H9 (cell line): Measurements from ENCODE around the gene HSH2D. TPM values are rescaled to one million over a fixed set of nuclear protein-coding genes. Genes with fewer than 3 reads are reported as not detected.

Experiments used
- DNase-seq: peaks from one replicate; pipeline ENCODE4 v3.0.0-alpha.2; 2017
- H2AFZ ChIP-seq: one replicate; pipeline ENCODE4 v1.6.1; 2013; ENCODE audit warnings: mild to moderate bottlenecking, low read length, control low read depth, moderate library complexity
- H2AK5ac ChIP-seq: 2 replicates; pipeline ENCODE4 v1.6.1; 2013; ENCODE audit warnings: low read length, control low read depth, mixed read lengths; ENCODE audit not compliant: insufficient read length
- H2BK120ac ChIP-seq: one replicate; pipeline ENCODE4 v1.6.1; 2013; ENCODE audit warnings: low read depth, mild to moderate bottlenecking, low read length, control low read depth, inconsistent platforms; ENCODE audit not compliant: poor library complexity, severe bottlenecking
- H2BK12ac ChIP-seq: 2 replicates; pipeline ENCODE4 v1.6.1; 2013; ENCODE audit warnings: low read length, control low read depth, mixed read lengths, low read depth; ENCODE audit not compliant: insufficient read length
- H2BK15ac ChIP-seq: 2 replicates; pipeline ENCODE4 v1.6.1; 2013; ENCODE audit warnings: low read depth, low read length, control low read depth
- H2BK20ac ChIP-seq: one replicate; pipeline ENCODE4 v1.6.1; 2013; ENCODE audit warnings: low read depth, mild to moderate bottlenecking, low read length, control low read depth, inconsistent platforms; ENCODE audit not compliant: poor library complexity, severe bottlenecking
- H2BK5ac ChIP-seq: 2 replicates; pipeline ENCODE4 v1.6.1; 2013; ENCODE audit warnings: low read length, control low read depth, mixed read lengths; ENCODE audit not compliant: insufficient read length
- H3K14ac ChIP-seq: 2 replicates; pipeline ENCODE4 v1.6.1; 2013; ENCODE audit warnings: low read length, control low read depth; ENCODE audit not compliant: insufficient read depth
- H3K18ac ChIP-seq: 2 replicates; pipeline ENCODE4 v1.6.1; 2013; ENCODE audit warnings: low read depth, mild to moderate bottlenecking, mixed read lengths, low read length, control low read depth; ENCODE audit not compliant: insufficient read length
- H3K23ac ChIP-seq: 2 replicates; pipeline ENCODE4 v1.6.1; 2013; ENCODE audit warnings: low read length, control low read depth, mixed read lengths, low read depth; ENCODE audit not compliant: insufficient read length
- H3K23me2 ChIP-seq: 2 replicates; pipeline ENCODE4 v1.6.1; 2013; ENCODE audit warnings: low read depth, mild to moderate bottlenecking, mixed read lengths, low read length, control low read depth; ENCODE audit not compliant: insufficient read length, poor library complexity, severe bottlenecking
- H3K27ac ChIP-seq: 2 replicates; pipeline ENCODE4 v1.5.1; 2013; ENCODE audit warnings: low read length, control low read depth, mixed read lengths, low read depth; ENCODE audit not compliant: insufficient read length
- H3K27me3 ChIP-seq: 2 replicates; pipeline ENCODE4 v1.6.1; 2013; ENCODE audit warnings: low read length, control low read depth, inconsistent platforms; ENCODE audit not compliant: insufficient read depth
- H3K4ac ChIP-seq: 2 replicates; pipeline ENCODE4 v1.6.1; 2013; ENCODE audit warnings: low read depth, mild to moderate bottlenecking, control low read depth, inconsistent platforms, low read length, moderate library complexity
- H3K4me1 ChIP-seq: 2 replicates; pipeline ENCODE4 v1.6.1; 2013; ENCODE audit warnings: low read length, control low read depth, inconsistent platforms; ENCODE audit not compliant: insufficient read depth
- H3K4me2 ChIP-seq: 2 replicates; pipeline ENCODE4 v1.6.1; 2013; ENCODE audit warnings: low read length, control low read depth, mixed read lengths; ENCODE audit not compliant: insufficient read length, insufficient read depth
- H3K56ac ChIP-seq: 2 replicates; pipeline ENCODE4 v1.6.1; 2013; ENCODE audit warnings: low read depth, mild to moderate bottlenecking, mixed read lengths, low read length, control low read depth; ENCODE audit not compliant: insufficient read length
- H3K79me1 ChIP-seq: 2 replicates; pipeline ENCODE4 v1.6.1; 2013; ENCODE audit warnings: low read depth, mild to moderate bottlenecking, moderate library complexity, low read length, control low read depth, inconsistent platforms; ENCODE audit not compliant: insufficient read depth, poor library complexity, severe bottlenecking
- H3K79me2 ChIP-seq: 2 replicates; pipeline ENCODE4 v1.6.1; 2013; ENCODE audit warnings: low read length, control low read depth, inconsistent platforms; ENCODE audit not compliant: insufficient read depth
- H3K9ac ChIP-seq: 2 replicates; pipeline ENCODE4 v1.6.1; 2013; ENCODE audit warnings: low read length, control low read depth, mixed read lengths; ENCODE audit not compliant: insufficient read length; ENCODE audit errors: extremely low read depth
- H3K9me3 ChIP-seq: one replicate; pipeline ENCODE4 v1.6.1; 2013; ENCODE audit warnings: low read depth, low read length, inconsistent platforms; ENCODE audit not compliant: control insufficient read depth
- H3T11ph ChIP-seq: one replicate; pipeline ENCODE4 v1.6.1; 2013; ENCODE audit warnings: mild to moderate bottlenecking, low read length, control low read depth, inconsistent platforms
- H4K20me1 ChIP-seq: one replicate; pipeline ENCODE4 v1.6.1; 2013; ENCODE audit not compliant: control insufficient read depth, insufficient read length, insufficient read depth
- H4K5ac ChIP-seq: 2 replicates; pipeline ENCODE4 v1.6.1; 2013; ENCODE audit warnings: low read depth, mild to moderate bottlenecking, mixed read lengths, low read length, control low read depth; ENCODE audit not compliant: insufficient read length
- H4K8ac ChIP-seq: replicated peaks from 2 replicates; pipeline ENCODE4 v1.6.1; 2013; ENCODE audit warnings: low read length, control low read depth, mixed read lengths, low read depth; ENCODE audit not compliant: insufficient read length
- H4K91ac ChIP-seq: 2 replicates; pipeline ENCODE4 v1.6.1; 2013; ENCODE audit warnings: low read depth, mild to moderate bottlenecking, moderate library complexity, mixed read lengths, low read length, control low read depth; ENCODE audit not compliant: insufficient read length
- H3K27ac Mint-ChIP-seq, 3 experiments: 2 replicates in 2 of 3; 3 replicates in 1 of 3; pipeline ENCODE4 v1.8.0; 2020 to 2021; ENCODE audit warnings: mixed read lengths in 3 of 3, mild to moderate bottlenecking in 1 of 3, moderate library complexity in 1 of 3
- H3K27me3 Mint-ChIP-seq: 2 replicates; pipeline ENCODE4 v1.8.0; 2021; ENCODE audit warnings: low read depth, mild to moderate bottlenecking, moderate library complexity, mixed read lengths
- H3K36me3 Mint-ChIP-seq, 3 experiments: 2 replicates in 2 of 3; 3 replicates in 1 of 3; pipeline ENCODE4 v1.8.0; 2020 to 2021; ENCODE audit warnings: low read depth in 3 of 3, mixed read lengths in 3 of 3; ENCODE audit not compliant: insufficient read depth in 1 of 3
- H3K4me1 Mint-ChIP-seq, 2 experiments: 2 replicates each; pipeline ENCODE4 v1.8.0; 2020; ENCODE audit warnings: mixed read lengths in 2 of 2
- H3K4me3 Mint-ChIP-seq, 2 experiments: 2 replicates in 1 of 2; 3 replicates in 1 of 2; pipeline ENCODE4 v1.8.0; 2020 to 2021; ENCODE audit warnings: mild to moderate bottlenecking in 2 of 2, mixed read lengths in 2 of 2, moderate library complexity in 1 of 2
- H3K9me3 Mint-ChIP-seq, 2 experiments: 2 replicates in 1 of 2; 3 replicates in 1 of 2; pipeline ENCODE4 v1.8.0; 2020; ENCODE audit warnings: mild to moderate bottlenecking in 2 of 2, mixed read lengths in 2 of 2, moderate library complexity in 1 of 2
- WGBS: extraction: QIAGEN DNeasy Blood & Tissue Kit; methylation state at CpG from one replicate; pipeline ENCODE4 v1.1.7; 2013; ENCODE audit warnings: missing lambda C conversion rate, low lambda C conversion rate, mixed read lengths; ENCODE audit not compliant: insufficient read length; ENCODE audit errors: extremely low coverage; 5-methylcytosine and 5-hydroxymethylcytosine counted together
- total RNA-seq: library from RNA; stranded (reverse); gene quantifications from 2 replicates; pipeline ENCODE4 v1.2.1, GENCODE V29; 2021
- TF ChIP-seq, protein P1 (sequence below): fragments of 200-600 bp; sonication (generic); conservative IDR thresholded peaks from 3 replicates; pipeline ENCODE4 v1.8.0; 2021; ENCODE audit warnings: antibody characterized with exemption, mild to moderate bottlenecking

HSH2D gene
- total RNA-seq, 1 experiment from 2014 or later = 2.3 TPM

DNA sequence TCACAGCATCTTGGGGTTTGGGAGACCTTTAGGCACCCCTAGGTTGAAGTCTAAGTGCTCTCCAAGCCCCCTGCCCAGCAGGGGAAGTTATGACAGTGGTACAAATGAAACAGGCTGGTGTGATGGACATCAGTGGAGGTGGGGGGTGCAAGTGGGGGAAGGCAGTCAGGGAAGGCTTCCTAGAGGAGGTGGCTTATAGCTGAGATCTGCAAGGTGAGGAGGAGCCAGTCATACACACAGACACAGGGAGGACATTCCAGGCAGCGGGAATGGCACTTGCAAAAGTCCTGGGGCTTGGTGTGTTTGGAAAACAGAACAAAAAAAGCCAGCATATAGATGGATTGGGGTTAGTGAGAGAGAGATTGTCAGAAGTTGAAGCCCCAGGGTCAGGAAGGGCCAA lies 11.6 kb downstream of the HSH2D start:
- Histone ChIP-seq H3K4ac (no peak overlapping the region), H2BK120ac (no peak overlapping the region), H2BK15ac (no peak overlapping the region), H3K18ac (no peak overlapping the region), H3K27me3 (no peaks in the 10 kb centered on the region), H3K79me1 (no peaks in the 10 kb centered on the region), H3K27ac (no peak overlapping the region), H3K4me1 (no peaks in the 10 kb centered on the region), H2BK12ac (no peak overlapping the region), H3K56ac (no peak overlapping the region), H2BK20ac (no peak overlapping the region), H4K5ac (no peak overlapping the region), H4K91ac (no peak overlapping the region), H3K9ac (no peak overlapping the region), H4K20me1 (no peaks in the 10 kb centered on the region), H2AK5ac (no peak overlapping the region), H3T11ph (no peak overlapping the region), H3K23me2 (no peaks in the 10 kb centered on the region), H2AFZ (no peak overlapping the region), H4K8ac (no peak overlapping the region), H3K14ac (no peak overlapping the region), H3K9me3 (no peaks in the 10 kb centered on the region), H3K23ac (no peak overlapping the region), H3K79me2 (no peaks in the 10 kb centered on the region), H2BK5ac (no peak overlapping the region), H3K4me2 (no peak overlapping the region)
- TF ChIP-seq, protein P1, sequence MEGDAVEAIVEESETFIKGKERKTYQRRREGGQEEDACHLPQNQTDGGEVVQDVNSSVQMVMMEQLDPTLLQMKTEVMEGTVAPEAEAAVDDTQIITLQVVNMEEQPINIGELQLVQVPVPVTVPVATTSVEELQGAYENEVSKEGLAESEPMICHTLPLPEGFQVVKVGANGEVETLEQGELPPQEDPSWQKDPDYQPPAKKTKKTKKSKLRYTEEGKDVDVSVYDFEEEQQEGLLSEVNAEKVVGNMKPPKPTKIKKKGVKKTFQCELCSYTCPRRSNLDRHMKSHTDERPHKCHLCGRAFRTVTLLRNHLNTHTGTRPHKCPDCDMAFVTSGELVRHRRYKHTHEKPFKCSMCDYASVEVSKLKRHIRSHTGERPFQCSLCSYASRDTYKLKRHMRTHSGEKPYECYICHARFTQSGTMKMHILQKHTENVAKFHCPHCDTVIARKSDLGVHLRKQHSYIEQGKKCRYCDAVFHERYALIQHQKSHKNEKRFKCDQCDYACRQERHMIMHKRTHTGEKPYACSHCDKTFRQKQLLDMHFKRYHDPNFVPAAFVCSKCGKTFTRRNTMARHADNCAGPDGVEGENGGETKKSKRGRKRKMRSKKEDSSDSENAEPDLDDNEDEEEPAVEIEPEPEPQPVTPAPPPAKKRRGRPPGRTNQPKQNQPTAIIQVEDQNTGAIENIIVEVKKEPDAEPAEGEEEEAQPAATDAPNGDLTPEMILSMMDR = no peak
- no peak overlapping the region for H3K4me3 Mint-ChIP-seq
- no peaks in the 10 kb centered on the region; a peak in 1 of 5 replicates for H3K9me3 Mint-ChIP-seq
- no peak for DNase-seq
- H3K27me3 Mint-ChIP-seq = peaks cover 1% of the 10 kb centered on the region; the same call in 1 of the 2 replicates
- no peaks in the 10 kb centered on the region for H3K4me1 Mint-ChIP-seq
- no CpG with 5 or more reads among the region's 1 CpG for WGBS
- no peak overlapping the region; a peak in 1 of 7 replicates for H3K27ac Mint-ChIP-seq
- peaks cover 0 to 2% (median 0%) of the 10 kb centered on the region in 3 experiments; a peak in 1 of 7 replicates for H3K36me3 Mint-ChIP-seq
